Measurements from ENCODE around the gene PPP1R15B.

Gene PPP1R15B

GRCh38 chr1:204411451-204412204 is at the start of gene PPP1R15B:
Gene PPP1R15B, minus strand, starts transcription at chr1:204411817. Its CDS starts 406 bp downstream, at chr1:204411411.
- peak; percentile 98 for DNase-seq (ENCODE audit: low spot score)

- no peak for DNase-seq (ENCODE audit: low spot score)
Observed at GRCh38 chr1:204460346-204460745, 48.7 kb upstream of the PPP1R15B start.

DNA sequence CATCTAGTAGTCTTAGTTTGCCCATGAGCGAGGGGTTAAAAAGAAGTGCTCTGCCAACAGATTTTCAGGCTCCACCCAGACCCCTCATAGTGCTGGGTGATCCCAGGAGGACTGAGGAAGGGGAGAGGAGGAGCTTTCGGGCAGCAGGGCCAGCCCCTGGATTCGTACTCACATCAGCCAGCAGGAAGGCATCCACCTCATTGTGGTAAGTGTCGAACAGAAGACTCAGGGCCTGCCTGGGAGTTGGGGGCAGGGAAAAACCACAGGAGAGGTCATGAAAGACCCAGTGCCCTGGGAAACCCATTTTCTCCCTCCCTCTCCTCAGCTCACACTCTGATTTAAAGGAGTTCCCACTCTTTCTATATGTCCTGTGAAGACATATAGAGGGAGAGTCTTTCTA is 48.1 kb upstream of the PPP1R15B start:
- no peak for DNase-seq (ENCODE audit: low spot score)

- no peak for DNase-seq (ENCODE audit: low spot score)
Observed at GRCh38 chr1:204457666-204458065, 46.0 kb upstream of the PPP1R15B start.

DNA sequence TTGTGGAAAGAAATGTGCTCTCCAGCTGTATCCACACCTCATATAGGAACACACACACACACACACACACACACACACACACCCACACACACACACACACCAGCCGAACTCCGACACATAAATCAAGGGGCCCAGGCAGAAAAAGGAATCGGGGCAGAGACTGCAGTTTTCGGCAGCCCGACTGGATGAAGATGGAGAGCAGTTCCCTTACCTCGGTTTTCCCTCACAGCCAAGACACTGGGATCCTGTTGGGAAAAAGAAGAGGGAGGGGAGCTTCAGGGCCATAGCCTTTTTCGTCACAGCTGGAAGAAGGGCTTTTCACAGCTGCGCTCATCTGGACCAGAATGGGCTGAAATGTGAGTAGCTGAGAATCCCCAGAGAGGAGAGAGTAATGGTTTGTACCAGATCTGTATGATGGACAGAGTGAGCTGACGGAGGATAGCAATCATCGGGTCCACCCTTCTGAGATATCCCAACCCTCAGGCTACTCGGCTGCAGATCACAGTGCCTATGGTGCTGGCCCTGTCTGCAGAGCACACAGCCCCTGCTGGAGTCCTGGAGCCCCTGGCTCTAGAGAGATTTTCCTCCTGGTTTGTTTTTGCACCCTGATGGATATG is 45.3 kb upstream of the PPP1R15B start:
- DNase-seq (ENCODE audit: low spot score) = no peak

DNA sequence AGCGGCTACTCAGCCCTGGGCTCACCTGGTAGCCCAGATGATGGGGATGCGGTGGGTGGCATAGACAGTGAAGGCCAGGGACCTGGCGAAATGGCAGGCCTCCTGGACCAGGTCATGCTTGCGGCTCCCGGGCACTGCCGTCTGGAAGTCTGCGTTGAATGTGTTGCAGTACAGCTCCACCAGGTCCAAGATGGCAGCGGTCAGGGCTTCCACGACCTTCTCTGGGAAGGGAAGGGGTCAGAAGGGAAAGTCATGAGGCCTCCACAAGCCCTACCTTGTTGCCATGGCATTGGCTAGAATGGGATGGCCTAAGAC is 44.2 kb upstream of the PPP1R15B start:
- no peak for DNase-seq (ENCODE audit: low spot score)

GRCh38 chr1:204455063-204455830 is 43.6 kb upstream of the PPP1R15B start:
- no peak for DNase-seq (ENCODE audit: low spot score)

DNA sequence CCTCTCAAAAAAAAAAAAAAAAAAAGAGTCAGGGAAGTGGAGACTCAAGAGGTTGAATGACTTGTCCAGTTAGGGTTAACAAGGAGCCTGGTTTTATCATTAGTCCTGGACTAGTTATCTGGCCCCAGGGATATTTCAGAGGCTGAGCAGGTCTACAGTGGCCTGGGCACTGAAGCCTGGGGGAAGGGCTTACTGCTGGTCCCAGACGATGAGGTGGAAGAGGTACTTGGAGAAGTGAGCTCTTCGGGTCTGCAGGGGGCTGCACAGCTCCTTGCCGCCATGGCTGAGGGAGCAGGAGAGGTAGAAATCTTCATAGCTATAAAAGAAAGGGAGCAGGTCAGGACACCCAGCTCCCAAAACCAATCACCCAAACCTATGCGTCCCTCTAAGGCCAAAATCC is 42.9 kb upstream of the PPP1R15B start:
- no peak for DNase-seq (ENCODE audit: low spot score)

DNA sequence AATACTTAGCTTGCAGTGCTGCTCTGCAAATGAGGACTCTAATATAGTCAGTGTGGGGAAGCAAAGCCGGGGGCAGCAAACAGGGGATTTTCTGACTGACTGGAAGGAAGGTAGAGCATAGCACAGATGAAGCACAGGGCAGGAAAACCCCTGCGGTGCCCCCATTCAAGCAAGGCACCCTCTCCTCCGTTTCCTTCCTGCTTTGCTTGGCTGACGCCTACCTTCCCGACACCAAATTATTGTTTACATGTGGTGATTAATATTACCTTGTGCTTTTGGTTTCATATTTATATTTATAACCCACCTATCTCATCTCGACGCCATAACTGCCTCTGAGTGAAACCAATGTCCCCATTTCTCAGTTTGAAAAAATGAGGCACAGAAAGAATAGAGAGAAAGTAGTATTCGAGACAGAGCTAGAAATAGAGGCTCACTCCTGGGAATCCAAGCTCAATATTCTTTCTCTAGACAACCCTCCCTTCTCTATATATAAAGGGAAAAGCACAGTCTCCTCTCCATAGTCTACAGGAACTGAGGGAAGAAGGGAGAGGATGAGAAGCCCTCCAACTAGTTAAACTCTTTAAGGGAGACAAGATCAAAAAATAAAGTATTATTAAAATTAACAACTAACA is 41.6 kb upstream of the PPP1R15B start:
- DNase-seq (ENCODE audit: low spot score) = no peak

DNA sequence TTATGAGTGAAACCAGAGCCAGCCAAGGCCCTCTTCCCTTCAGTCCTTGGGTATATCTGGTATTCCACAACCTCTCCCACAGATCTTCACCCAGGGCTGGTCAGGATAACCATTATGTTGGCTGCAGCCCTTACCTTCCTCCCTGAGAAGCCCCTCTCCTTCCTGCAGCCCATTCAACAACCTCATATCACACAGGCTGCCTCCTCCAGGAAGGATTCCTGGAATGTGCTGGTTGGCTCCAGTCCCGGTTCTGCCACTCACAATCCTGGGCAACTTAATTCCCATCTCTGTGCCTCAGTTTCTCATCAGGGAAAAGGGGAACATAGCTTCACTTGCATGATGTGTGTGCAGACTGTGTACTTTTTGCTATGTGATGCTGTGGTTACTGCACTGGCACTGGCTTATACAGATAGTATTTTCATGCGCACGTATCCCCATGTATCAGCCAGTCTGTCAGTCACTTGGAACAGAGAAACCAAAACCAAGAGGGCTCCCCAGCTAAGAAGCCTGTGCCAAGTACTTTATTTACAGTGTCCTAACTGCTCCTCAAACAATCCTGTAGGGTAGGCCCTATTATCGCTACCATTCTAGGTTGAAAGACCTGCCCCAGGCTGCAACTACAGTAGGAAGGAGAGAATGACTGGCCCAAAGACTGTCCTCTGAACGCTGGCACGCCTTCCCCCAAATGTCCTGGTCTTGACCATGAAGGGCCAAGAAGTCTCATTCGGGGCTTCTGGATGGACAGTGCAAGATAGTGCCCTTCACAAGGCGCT is 39.9 kb upstream of the PPP1R15B start:
- DNase-seq (ENCODE audit: low spot score) = no peak

GRCh38 chr1:204450461-204451257 is 39.0 kb upstream of the PPP1R15B start:
- no peak for DNase-seq (ENCODE audit: low spot score)

- no peak for DNase-seq (ENCODE audit: low spot score)
Observed at GRCh38 chr1:204449678-204450280, 38.2 kb upstream of the PPP1R15B start.

- no peak for DNase-seq (ENCODE audit: low spot score)
Observed at GRCh38 chr1:204448991-204449677, 37.5 kb upstream of the PPP1R15B start.

GRCh38 chr1:204448344-204448964 is 36.8 kb upstream of the PPP1R15B start:
- no peak for DNase-seq (ENCODE audit: low spot score)

GRCh38 chr1:204447736-204448135 is 36.1 kb upstream of the PPP1R15B start:
- DNase-seq (ENCODE audit: low spot score) = no peak

GRCh38 chr1:204447190-204447589 is 35.6 kb upstream of the PPP1R15B start:
- no peak for DNase-seq (ENCODE audit: low spot score)

DNA sequence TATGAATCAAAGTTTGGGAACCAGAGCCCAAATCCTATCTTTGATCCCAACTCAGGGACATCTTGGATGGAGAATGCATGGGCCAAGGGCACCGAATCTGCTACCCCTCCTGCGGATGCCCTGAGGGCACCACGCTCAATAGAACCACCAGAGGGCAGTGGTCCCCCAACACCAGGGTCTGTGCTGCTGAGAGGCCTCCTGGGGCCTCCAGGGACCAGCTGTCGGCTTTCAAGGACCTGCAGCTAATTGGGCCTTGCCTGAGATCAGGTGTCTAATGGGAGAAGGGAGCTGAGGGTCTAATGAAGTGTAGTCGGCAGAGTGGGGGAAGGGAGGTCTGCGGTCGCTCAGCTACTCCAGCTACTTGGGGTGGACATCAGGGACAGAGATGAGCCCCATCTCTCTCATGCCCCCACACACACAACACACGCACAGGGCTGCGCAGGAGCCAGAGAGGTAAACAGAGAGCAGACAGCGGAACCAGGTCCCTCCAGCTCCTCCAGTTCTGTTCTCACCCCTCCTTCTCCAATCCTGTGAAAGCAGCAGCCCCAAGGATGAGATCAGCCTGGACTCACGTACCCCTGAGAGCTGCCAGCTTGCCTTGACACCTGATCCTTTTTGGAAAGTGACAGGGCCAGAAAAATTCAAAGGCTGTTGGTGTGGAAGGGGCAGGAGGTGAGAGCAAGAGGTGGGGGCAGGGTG is 34.9 kb upstream of the PPP1R15B start:
- DNase-seq (ENCODE audit: low spot score) = peak; percentile 33

- peak; percentile 26 for DNase-seq (ENCODE audit: low spot score)
Observed at GRCh38 chr1:204445860-204446412, 34.3 kb upstream of the PPP1R15B start.

All from hematopoietic multipotent progenitor cell treated with erythropoietin and hydrocortisone succinate and interleukin-3 and kit ligand, for 17 days (in vitro differentiated cells).